HEK293 (cell line): ENCODE measurements around the gene XCL1.

Source experiments
- CTCF ChIP-seq: fragments of 450-650 bp; formaldehyde crosslinking; IDR thresholded peaks from 2 replicates; pipeline ENCODE4 v1.5.1; 2016; ENCODE audit warnings: missing biosample characterization, missing genetic modification characterization
- PATZ1 ChIP-seq: fragments of 450-650 bp; formaldehyde crosslinking; IDR thresholded peaks from 2 replicates; pipeline ENCODE4 v1.5.1; 2016; ENCODE audit warnings: missing biosample characterization, missing genetic modification characterization
- PBX3 ChIP-seq: sonication (generic); formaldehyde crosslinking; IDR thresholded peaks from 2 replicates; pipeline ENCODE4 v1.8.1; 2022; ENCODE audit warnings: mild to moderate bottlenecking, moderate library complexity, missing genetic modification reagents
- ZNF169 ChIP-seq: fragments of 450-650 bp; formaldehyde crosslinking; IDR thresholded peaks from 2 replicates; pipeline ENCODE4 v1.5.1; 2016; ENCODE audit warnings: missing biosample characterization, missing genetic modification characterization
- ZNF830 ChIP-seq: fragments of 450-650 bp; IDR thresholded peaks from 2 replicates; pipeline ENCODE4 v1.5.0; 2018; ENCODE audit warnings: missing biosample characterization, missing genetic modification characterization, low read depth, mild to moderate bottlenecking, moderate library complexity

GRCh38 chr1:168605443-168605842, 29.0 kb downstream of the XCL1 start:
- TF ChIP-seq ZNF169 (tag by site-specific recombination) (no peak), CTCF (tag by site-specific recombination) (no peak), PATZ1 (tag by site-specific recombination) (no peak), ZNF830 (no peak), PBX3 (no peak)
